CD4-positive, alpha-beta memory T cell (primary cell): ENCODE data around the gene MDFIC2. TPM values are rescaled to one million over a fixed set of nuclear protein-coding genes. Genes with fewer than 3 reads are reported as not detected.
"Not testable (repeated sequence)": the region's sequence is repeated elsewhere in the genome, so short reads cannot be mapped to it uniquely, and the experiment has no call there.

Experiments used
- CTCF ChIA-PET: fragments of 350-600 bp; sonication (Branson Sonifier 250); formaldehyde crosslinking; loops from one replicate; lab custom pipeline; 2021; ENCODE audit warnings: inconsistent platforms; ENCODE audit not compliant: partially characterized antibody; lab: Charles Lee
- POLR2A ChIA-PET: fragments of 350-600 bp; sonication (Branson Sonifier 250); formaldehyde crosslinking; loops from one replicate; lab custom pipeline; 2021; ENCODE audit not compliant: partially characterized antibody; lab: Charles Lee
- DNase-seq, 5 donors: peaks; one replicate each; pipeline versions ENCODE4 v3.0.0 to v3.0.0-alpha.2; 2020 to 2022; ENCODE audit warnings: mixed read lengths in 1 of 5
- H3K27ac ChIP-seq: one replicate; pipeline ENCODE4 v1.7.0; 2013; ENCODE audit warnings: low read depth, low read length
- H3K27me3 ChIP-seq: 2 replicates; pipeline ENCODE4 v1.7.0; 2013; ENCODE audit warnings: mild to moderate bottlenecking, low read length, moderate library complexity; ENCODE audit not compliant: insufficient read depth
- H3K36me3 ChIP-seq: 2 replicates; pipeline ENCODE4 v1.7.0; 2013; ENCODE audit warnings: mild to moderate bottlenecking, low read length, moderate library complexity; ENCODE audit not compliant: insufficient read depth
- H3K4me1 ChIP-seq: 2 replicates; pipeline ENCODE4 v1.7.0; 2013; ENCODE audit warnings: mild to moderate bottlenecking, low read length, moderate library complexity; ENCODE audit not compliant: insufficient read depth
- H3K4me3 ChIP-seq, 2 donors: one replicate each; pipeline ENCODE4 v1.7.0; 2013; ENCODE audit warnings: low read length in 2 of 2, mild to moderate bottlenecking in 1 of 2
- H3K9me3 ChIP-seq, 2 donors: one replicate each; pipeline ENCODE4 v1.7.0; 2013; ENCODE audit warnings: low read length in 2 of 2, control low read depth in 1 of 2; ENCODE audit not compliant: control insufficient read depth in 1 of 2
- H3K27ac Mint-ChIP-seq, 7 donors: one replicate each; pipeline ENCODE4 v1.8.0; 2020 to 2021; ENCODE audit warnings: mixed read lengths in 7 of 7, mild to moderate bottlenecking in 6 of 7, inconsistent platforms in 3 of 7, moderate library complexity in 3 of 7
- H3K27me3 Mint-ChIP-seq, 2 donors: one replicate each; pipeline ENCODE4 v1.8.0; 2020 to 2021; ENCODE audit warnings: mixed read lengths in 2 of 2
- H3K36me3 Mint-ChIP-seq, 2 donors: one replicate each; pipeline ENCODE4 v1.8.0; 2020 to 2021; ENCODE audit warnings: mixed read lengths in 2 of 2, inconsistent platforms in 1 of 2, mild to moderate bottlenecking in 1 of 2
- H3K4me1 Mint-ChIP-seq, 4 donors: one replicate each; pipeline ENCODE4 v1.8.0; 2020 to 2021; ENCODE audit warnings: mixed read lengths in 4 of 4, mild to moderate bottlenecking in 1 of 4
- H3K4me3 Mint-ChIP-seq, 8 donors: one replicate each; pipeline ENCODE4 v1.8.0; 2020 to 2021; ENCODE audit warnings: mixed read lengths in 8 of 8, mild to moderate bottlenecking in 7 of 8, moderate library complexity in 6 of 8, inconsistent platforms in 3 of 8
- H3K9me3 Mint-ChIP-seq, 8 donors: one replicate each; pipeline ENCODE4 v1.8.0; 2020 to 2021; ENCODE audit warnings: mixed read lengths in 8 of 8, mild to moderate bottlenecking in 5 of 8, inconsistent platforms in 3 of 8, moderate library complexity in 1 of 8
- intact Hi-C: fragments of 100-400 bp; cut with micrococcal nuclease; formaldehyde crosslinking; loops from one replicate; pipeline ENCODE4 v1.15.1; 2023
- polyA plus RNA-seq, 2 donors: library from polyadenylated mRNA; unstranded; fragments of 300-500 nt; fragmentation: Illumina TruSeq; gene quantifications; one replicate each; pipeline ENCODE4 v1.2.3, GENCODE V29; 2021
- total RNA-seq, 2 experiments: library from RNA; stranded (reverse); gene quantifications; one replicate each; pipeline ENCODE4 v1.2.3, GENCODE V29; 2021

Gene MDFIC2
- total and polyA plus RNA-seq, 4 experiments from 2014 or later: not detected

- no peak for DNase-seq
- ChIA-PET POLR2A (no interaction called here), CTCF (no interaction called here)
- Histone ChIP-seq H3K27me3 (no peaks in the 10 kb centered on the region), H3K4me1 (no peaks in the 10 kb centered on the region), H3K4me3 (no peak overlapping the region), H3K36me3 (no peaks in the 10 kb centered on the region), H3K9me3 (no peaks in the 10 kb centered on the region), H3K27ac (no peak overlapping the region)
- H3K27ac Mint-ChIP-seq: no peak overlapping the region
- H3K27me3 Mint-ChIP-seq: peaks cover 0 to 1% of the 10 kb centered on the region in 2 donors
- no peaks in the 10 kb centered on the region for H3K4me1 Mint-ChIP-seq
- H3K4me3 Mint-ChIP-seq: no peak overlapping the region
- intact Hi-C loops: no loop called here
- peaks cover 0 to 8% (median 0%) of the 10 kb centered on the region in 8 donors for H3K9me3 Mint-ChIP-seq
- no peaks in the 10 kb centered on the region for H3K36me3 Mint-ChIP-seq
These were observed 88.1 kb downstream of the MDFIC2 start for GRCh38 chr3:70224337-70224736.

GRCh38 chr3:70218471-70218870, 94.0 kb downstream of the MDFIC2 start:
- Mint-ChIP-seq H3K4me3 (no peak overlapping the region), H3K4me1 (no peaks in the 10 kb centered on the region), H3K9me3 (peaks cover 0 to 3% (median 0%) of the 10 kb centered on the region in 8 donors), H3K36me3 (no peaks in the 10 kb centered on the region), H3K27ac (no peak overlapping the region), H3K27me3 (peaks cover 0 to 1% of the 10 kb centered on the region in 2 donors)
- ChIA-PET CTCF (no interaction called here), POLR2A (no interaction called here)
- H3K4me1 ChIP-seq: no peaks in the 10 kb centered on the region
- no peaks in the 10 kb centered on the region for H3K9me3 ChIP-seq
- no peak overlapping the region for H3K4me3 ChIP-seq
- H3K27me3 ChIP-seq: no peaks in the 10 kb centered on the region
- DNase-seq: no peak
- intact Hi-C loops: no loop called here
- no peak overlapping the region for H3K27ac ChIP-seq
- no peaks in the 10 kb centered on the region for H3K36me3 ChIP-seq

GRCh38 chr3:70211274-70211673, 101.2 kb downstream of the MDFIC2 start:
- H3K9me3 ChIP-seq, H3K4me1 Mint-ChIP-seq, CTCF ChIA-PET, POLR2A ChIA-PET, H3K4me1 ChIP-seq, H3K9me3 Mint-ChIP-seq, H3K27ac Mint-ChIP-seq, H3K36me3 ChIP-seq, H3K27ac ChIP-seq, intact Hi-C loops, H3K4me3 ChIP-seq, H3K27me3 Mint-ChIP-seq, H3K4me3 Mint-ChIP-seq, H3K27me3 ChIP-seq, H3K36me3 Mint-ChIP-seq, DNase-seq: not testable (repeated sequence)

GRCh38 chr3:70201975-70202374, 110.5 kb downstream of the MDFIC2 start:
- Histone ChIP-seq H3K9me3 (no peaks in the 10 kb centered on the region), H3K36me3 (no peaks in the 10 kb centered on the region), H3K27ac (no peak overlapping the region), H3K27me3 (no peaks in the 10 kb centered on the region), H3K4me1 (no peaks in the 10 kb centered on the region), H3K4me3 (no peak overlapping the region)
- intact Hi-C loops: no loop called here
- Mint-ChIP-seq H3K9me3 (peaks cover 0 to 2% (median 0%) of the 10 kb centered on the region in 8 donors), H3K4me3 (no peak overlapping the region), H3K27me3 (peaks cover 0 to 1% of the 10 kb centered on the region in 2 donors), H3K36me3 (no peaks in the 10 kb centered on the region), H3K27ac (no peak overlapping the region), H3K4me1 (no peaks in the 10 kb centered on the region)
- POLR2A ChIA-PET: no interaction called here
- DNase-seq: no peak
- CTCF ChIA-PET: no interaction called here

- no peak overlapping the region for H3K27ac ChIP-seq
- Mint-ChIP-seq H3K9me3 (peaks cover 0 to 8% (median 0%) of the 10 kb centered on the region in 8 donors), H3K27me3 (no peaks in the 10 kb centered on the region), H3K27ac (no peak overlapping the region), H3K36me3 (no peaks in the 10 kb centered on the region), H3K4me1 (no peaks in the 10 kb centered on the region), H3K4me3 (no peak overlapping the region)
- H3K9me3 ChIP-seq: no peaks in the 10 kb centered on the region
- intact Hi-C loops: no loop called here
- DNase-seq: no peak
- no peaks in the 10 kb centered on the region for H3K27me3 ChIP-seq
- H3K36me3 ChIP-seq: no peaks in the 10 kb centered on the region
- H3K4me3 ChIP-seq: no peak overlapping the region
- ChIA-PET POLR2A (no interaction called here), CTCF (no interaction called here)
- no peaks in the 10 kb centered on the region for H3K4me1 ChIP-seq
These were observed 122.5 kb downstream of the MDFIC2 start for GRCh38 chr3:70189884-70190473.

GRCh38 chr3:70186221-70186620, 126.2 kb downstream of the MDFIC2 start:
- Histone ChIP-seq H3K27me3 (no peaks in the 10 kb centered on the region), H3K27ac (no peak overlapping the region), H3K4me3 (no peak overlapping the region), H3K9me3 (no peaks in the 10 kb centered on the region), H3K4me1 (no peaks in the 10 kb centered on the region), H3K36me3 (no peaks in the 10 kb centered on the region)
- Mint-ChIP-seq H3K27me3 (no peaks in the 10 kb centered on the region), H3K4me3 (no peak overlapping the region), H3K9me3 (peaks cover 0 to 8% (median 0%) of the 10 kb centered on the region in 8 donors), H3K4me1 (no peaks in the 10 kb centered on the region), H3K36me3 (no peaks in the 10 kb centered on the region), H3K27ac (no peak overlapping the region)
- intact Hi-C loops: no loop called here
- DNase-seq: no peak
- CTCF ChIA-PET: no interaction called here
- POLR2A ChIA-PET: no interaction called here

GRCh38 chr3:70185661-70186060, 126.8 kb downstream of the MDFIC2 start:
- ChIA-PET CTCF (interaction anchor here (0.7 kb wide), 1 partner anchor 1249 kb away, joined by 3 read pairs; no protein-coding TSS in a partner anchor), POLR2A (no interaction called here)
- Histone ChIP-seq H3K27ac (no peak overlapping the region), H3K9me3 (no peaks in the 10 kb centered on the region), H3K36me3 (no peaks in the 10 kb centered on the region), H3K4me1 (no peaks in the 10 kb centered on the region), H3K27me3 (no peaks in the 10 kb centered on the region), H3K4me3 (no peak overlapping the region)
- no peaks in the 10 kb centered on the region for H3K36me3 Mint-ChIP-seq
- H3K9me3 Mint-ChIP-seq: peaks cover 0 to 6% (median under 1%) of the 10 kb centered on the region in 8 donors
- no peak overlapping the region for H3K4me3 Mint-ChIP-seq
- no peaks in the 10 kb centered on the region for H3K27me3 Mint-ChIP-seq
- no peak for DNase-seq
- no peaks in the 10 kb centered on the region for H3K4me1 Mint-ChIP-seq
- intact Hi-C loops: no loop called here
- no peak overlapping the region for H3K27ac Mint-ChIP-seq
